DMS153 treated with DMSO at 0.1 percent for 48 hours (cell line): ENCODE data around the gene AGXT2.
"Not testable (repeated sequence)": the region's sequence is repeated elsewhere in the genome, so short reads cannot be mapped to it uniquely, and the experiment has no call there.

Experiments used
- DNase-seq: peaks from one replicate; lab custom pipeline; 2025; ENCODE audit not compliant: unreplicated experiment; lab: John Stamatoyannopoulos, UW

The AGXT2 gene

DNA sequence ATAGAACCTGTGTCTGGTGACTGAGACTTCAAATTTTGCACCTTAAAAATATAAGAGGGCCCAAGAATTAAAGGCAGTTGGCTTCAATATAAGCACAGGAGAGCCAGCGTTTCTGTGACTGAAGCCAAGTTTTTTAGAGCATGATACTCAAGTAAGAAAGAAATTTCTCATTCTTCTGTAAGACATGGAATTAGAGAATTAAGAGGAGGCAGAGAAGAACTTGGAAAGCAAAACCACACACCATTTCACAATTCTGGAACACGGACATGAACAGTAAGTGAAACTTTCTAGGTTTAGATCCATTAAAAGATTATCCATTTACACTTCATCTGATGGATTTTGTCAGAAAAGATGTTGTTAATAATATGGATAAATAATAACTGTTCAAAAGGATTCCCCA lies 8.9 kb upstream of the AGXT2 start:
- no peak for DNase-seq

GRCh38 chr5:35052838-35053237 lies 5.1 kb upstream of the AGXT2 start:
- DNase-seq: no peak

GRCh38 chr5:35050541-35051126 lies 2.9 kb upstream of the AGXT2 start:
- no peak for DNase-seq

- no peak for DNase-seq
Observed at GRCh38 chr5:35048910-35049309, 1.2 kb upstream of the AGXT2 start.

DNA sequence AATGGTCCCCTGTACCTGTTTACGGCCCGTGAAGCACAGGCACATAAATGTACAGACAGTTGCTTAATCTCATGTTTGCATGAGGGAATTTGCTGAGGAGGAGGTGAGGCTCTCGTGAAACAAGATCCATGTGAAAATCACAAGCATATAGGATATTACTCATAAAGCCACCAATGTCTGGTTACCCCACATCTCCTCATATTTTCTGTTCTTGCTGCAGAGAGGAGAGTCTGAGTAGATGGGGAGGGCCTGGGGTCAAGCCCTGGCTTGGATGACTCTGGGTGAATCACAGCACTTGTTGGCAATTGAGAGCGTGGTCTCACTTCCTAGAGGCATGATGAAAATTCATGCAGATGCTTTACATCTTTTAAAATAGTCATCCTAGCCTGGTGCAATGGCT lies 975 bp downstream of the AGXT2 start:
- no peak for DNase-seq

DNA sequence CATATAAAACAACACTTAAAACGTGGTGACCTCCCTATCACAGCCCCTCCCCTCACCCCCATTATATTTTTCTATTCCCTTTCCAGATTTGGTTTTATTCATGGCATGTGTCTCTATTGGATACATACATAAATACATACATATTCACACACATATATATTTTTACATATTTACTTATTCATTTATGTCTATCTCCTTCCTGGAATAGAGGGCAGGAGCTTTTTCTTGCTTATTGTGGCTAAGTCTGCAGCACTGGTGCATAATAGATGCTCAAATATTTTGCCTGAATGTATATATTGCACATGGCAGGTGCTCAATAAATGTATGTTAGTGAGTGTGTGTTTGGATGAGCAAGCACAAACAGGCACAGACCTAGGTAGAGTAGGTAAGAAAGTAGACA lies 2.5 kb downstream of the AGXT2 start:
- no peak for DNase-seq

DNA sequence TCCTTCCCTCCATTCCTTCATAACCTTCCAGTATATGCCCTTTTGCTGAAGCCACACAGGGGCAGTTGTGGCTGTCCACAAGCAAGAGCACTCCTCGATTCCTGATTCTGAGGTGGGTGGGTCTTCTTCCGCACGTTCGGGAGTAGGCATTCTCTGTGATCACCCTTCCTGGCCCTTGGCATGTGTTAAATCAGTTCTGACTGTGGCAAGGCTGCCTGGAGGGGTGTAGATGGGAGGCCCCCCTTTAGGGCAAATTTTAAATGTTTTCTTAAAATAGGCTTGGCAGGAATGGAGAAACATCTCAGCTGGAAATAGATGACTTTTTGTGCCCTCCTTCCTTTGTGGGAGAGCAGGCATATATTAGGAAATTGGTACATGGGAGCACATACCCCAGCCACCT lies 3.1 kb downstream of the AGXT2 start:
- DNase-seq: no peak

GRCh38 chr5:35042781-35043180 lies 5.0 kb downstream of the AGXT2 start:
- no peak for DNase-seq

DNA sequence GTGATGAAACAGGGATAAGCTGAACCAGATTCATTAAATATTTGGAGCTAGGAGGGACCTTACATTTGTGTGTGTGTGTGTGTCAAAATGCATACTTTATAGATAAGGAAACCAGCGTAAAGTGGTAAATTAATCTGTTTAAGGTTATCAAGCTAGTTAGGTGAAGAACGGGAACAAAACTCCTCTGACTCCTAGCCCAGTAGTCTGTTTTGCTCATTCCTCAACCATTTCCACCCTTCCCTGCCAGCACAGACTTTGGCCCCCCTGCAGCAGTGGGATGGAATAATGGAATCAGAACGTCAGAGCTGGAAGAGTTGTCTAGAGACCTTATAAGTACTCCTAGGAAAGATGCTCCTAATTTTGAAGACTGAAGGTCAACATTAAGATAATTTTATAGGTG lies 6.5 kb downstream of the AGXT2 start:
- no peak for DNase-seq

DNA sequence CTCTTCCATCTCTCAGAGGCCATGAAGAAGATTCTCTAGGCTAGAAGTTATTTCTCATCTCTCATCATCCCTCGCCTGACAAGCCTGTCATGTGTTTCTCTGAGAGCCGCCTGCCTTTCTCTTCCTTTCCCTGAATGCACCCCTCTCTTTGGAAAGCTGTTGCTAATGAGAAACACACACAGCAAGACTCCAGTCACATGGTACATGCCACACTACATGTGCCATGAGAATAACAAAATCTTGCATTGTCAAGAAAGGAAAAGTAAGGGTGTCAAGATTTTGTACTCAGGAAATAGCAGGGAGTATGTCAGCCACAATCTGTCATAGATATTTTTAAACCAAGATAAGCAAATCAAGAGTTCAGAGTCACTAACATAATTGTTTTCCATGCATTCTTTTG lies 8.9 kb downstream of the AGXT2 start:
- no peak for DNase-seq

DNA sequence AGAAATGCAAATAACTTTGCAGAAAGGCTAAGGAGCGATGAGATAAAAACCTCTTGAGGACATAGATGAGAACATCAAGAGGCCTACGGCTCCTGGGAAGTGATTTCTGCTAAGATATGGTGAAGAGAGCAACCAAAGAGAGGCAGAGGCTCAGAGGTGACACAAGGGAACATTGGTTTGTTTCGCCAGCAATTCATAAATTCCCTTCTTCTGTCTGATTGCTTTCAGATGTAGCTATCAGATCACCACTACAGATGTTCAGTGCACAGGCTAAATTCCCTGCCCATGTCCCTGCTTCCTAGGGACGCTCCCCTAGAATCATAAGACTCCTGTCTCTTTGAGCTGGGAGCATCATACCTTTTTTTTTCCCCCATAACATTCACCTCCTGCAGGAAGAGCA lies 11.2 kb downstream of the AGXT2 start:
- no peak for DNase-seq

DNA sequence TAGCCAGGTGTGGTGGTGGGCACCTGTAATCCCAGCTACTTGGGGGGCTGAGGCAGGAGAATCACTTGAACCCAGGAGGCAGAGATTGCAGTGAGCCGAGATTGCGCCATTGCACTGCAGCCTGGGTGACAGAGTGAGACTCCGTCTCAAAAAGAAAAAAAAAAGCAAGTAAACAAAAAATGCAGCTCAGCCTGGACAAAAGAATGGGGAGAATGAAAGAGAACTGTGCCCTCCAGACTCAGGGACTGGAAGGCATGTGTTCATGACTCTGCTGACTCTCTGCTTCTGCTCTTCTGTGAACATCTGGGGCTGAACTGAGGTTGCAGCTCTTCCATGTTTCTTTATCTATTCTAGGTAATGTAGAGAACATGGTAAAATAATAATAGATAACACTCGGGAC lies 11.8 kb downstream of the AGXT2 start:
- not testable (repeated sequence) for DNase-seq

DNA sequence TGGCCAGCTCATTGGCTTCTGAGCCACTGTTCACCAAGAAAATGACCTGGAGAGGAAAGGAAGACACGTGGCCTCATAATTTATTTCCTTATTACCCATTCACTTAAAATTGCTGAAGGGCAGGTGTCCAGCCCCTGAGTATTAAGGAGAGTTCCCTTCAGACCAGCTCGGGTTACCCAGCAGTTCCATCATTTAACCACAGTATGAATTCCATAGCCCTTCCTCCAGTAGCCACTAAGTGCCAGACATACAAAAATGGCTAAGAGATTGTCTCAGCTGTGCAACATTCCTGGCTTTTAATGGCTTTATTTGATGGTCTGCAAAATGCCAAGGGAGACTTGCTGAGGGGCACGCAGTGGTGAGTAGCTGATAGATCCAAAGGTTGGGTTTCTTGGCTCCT lies 12.5 kb downstream of the AGXT2 start:
- DNase-seq: no peak

DNA sequence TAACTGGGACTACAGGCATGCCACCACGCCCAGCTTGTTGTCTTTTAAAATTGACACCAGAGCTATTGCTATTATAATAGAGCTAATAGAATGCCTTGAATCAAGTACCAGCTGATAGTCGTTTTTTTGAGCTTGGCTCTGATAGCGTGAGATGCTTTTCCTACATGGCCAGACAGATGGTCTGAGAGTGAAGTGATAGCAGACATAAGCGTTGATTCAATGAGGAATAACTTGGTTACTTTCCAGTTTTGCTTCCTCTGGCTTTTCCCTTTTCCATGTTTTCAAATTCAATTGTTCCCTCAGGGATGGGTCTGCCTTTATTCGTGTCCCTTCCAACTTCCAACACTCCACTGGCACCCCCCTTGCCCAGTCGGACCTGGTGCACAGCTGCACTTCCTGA lies 15.4 kb downstream of the AGXT2 start:
- no peak for DNase-seq

GRCh38 chr5:35031276-35031675 lies 16.5 kb downstream of the AGXT2 start:
- no peak for DNase-seq

GRCh38 chr5:35030426-35031100 lies 17.2 kb downstream of the AGXT2 start:
- no peak for DNase-seq

- no peak for DNase-seq
Observed at GRCh38 chr5:35029333-35029732, 18.4 kb downstream of the AGXT2 start.

- no peak for DNase-seq
Observed at GRCh38 chr5:35026941-35027340, 20.8 kb downstream of the AGXT2 start.

DNA sequence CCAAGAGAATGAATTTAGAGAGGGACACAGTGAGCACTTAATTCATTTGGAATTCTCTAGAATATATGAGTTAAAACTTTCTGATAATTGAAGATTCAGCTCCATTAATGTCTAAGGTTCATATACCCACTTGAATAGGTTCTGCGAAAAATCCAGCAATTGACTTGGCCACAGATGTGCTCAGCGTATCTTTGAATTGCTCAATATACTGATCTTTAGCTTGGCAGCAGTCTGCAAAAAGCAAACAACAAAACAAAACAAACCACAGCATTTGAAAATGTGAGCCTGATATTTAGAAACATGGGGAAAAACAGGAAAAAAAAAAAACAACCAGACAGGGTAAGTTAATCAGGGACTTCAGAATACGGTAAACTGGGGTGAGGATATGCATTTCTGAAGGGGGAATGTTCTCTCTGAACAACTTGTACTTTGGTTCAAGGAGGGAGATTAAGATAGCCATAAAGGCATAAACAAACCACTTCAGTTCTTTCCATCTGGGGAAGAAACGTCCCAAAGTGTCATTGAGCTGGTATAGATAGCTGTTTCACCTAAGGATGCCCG lies 21.4 kb downstream of the AGXT2 start:
- no peak for DNase-seq

DNA sequence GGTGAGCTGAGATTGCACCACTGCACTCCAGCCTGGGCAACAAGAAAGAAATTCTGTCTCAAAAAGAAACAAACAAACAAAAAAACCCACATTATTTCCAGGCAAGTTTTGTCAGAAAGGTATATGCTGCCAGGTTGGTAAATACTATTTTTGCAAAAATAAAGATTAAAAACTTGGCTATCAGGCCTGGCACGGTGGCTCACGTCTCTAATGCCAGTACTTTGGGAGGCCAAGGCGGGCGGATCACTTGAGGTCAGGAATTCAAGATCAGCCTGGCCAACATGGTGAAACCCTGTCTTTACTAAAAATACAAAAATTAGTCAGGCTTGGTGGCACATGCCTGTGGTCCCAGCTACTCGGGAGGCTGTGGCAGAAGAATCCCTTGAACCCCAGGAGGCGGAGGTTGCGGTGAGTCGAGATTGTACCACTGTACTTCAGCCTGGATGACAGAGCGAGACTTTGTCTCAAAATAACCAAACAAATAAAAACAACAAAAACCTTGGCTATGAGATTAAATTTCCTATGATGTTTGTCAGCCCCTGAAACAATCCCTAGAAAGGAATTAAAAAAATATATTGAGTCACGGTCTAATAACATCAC lies 22.7 kb downstream of the AGXT2 start:
- no peak for DNase-seq

- DNase-seq: no peak
Observed at GRCh38 chr5:35023391-35024178, 24.2 kb downstream of the AGXT2 start.
